HEK293 (cell line): ENCODE data around the gene TIMM13.

Experiments
- CTCF ChIA-PET: fragments of 350-600 bp; formaldehyde crosslinking; extraction: SDS; loops from one replicate; lab custom pipeline; 2021; ENCODE audit warnings: antibody characterized with exemption; lab: Yijun Ruan, JAX
- POLR2A ChIA-PET: fragments of 300-600 bp; formaldehyde crosslinking; extraction: SDS; loops from one replicate; lab custom pipeline; 2020; ENCODE audit warnings: antibody characterized with exemption, inconsistent platforms; lab: Yijun Ruan, JAX
- H3K27ac ChIP-seq: fragments of 200-500 bp; sonication (Bioruptor generic); 2 replicates; pipeline ENCODE4 v1.5.1; 2014; ENCODE audit warnings: low read depth, low read length, control low read depth, inconsistent platforms; ENCODE audit errors: extremely low read depth
- H3K36me3 ChIP-seq, 2 experiments: fragments of 200-500 bp in 1 of 2; sonication (Bioruptor generic) in 1 of 2; 1 replicate in 1 of 2; 2 replicates in 1 of 2; pipeline ENCODE4 v1.5.1; 2014 to 2017; ENCODE audit warnings: inconsistent platforms in 2 of 2, low read length in 2 of 2; ENCODE audit not compliant: control insufficient read depth in 2 of 2, insufficient read depth in 1 of 2
- H3K4me1 ChIP-seq: fragments of 200-500 bp; sonication (Bioruptor generic); 2 replicates; pipeline ENCODE4 v1.5.1; 2014; ENCODE audit warnings: mild to moderate bottlenecking, low read length, inconsistent platforms; ENCODE audit not compliant: control insufficient read depth, insufficient read depth
- H3K4me3 ChIP-seq: 2 replicates; pipeline ENCODE4 v1.5.1; 2011; ENCODE audit warnings: low read depth, mild to moderate bottlenecking, control low read depth, low read length, moderate library complexity
- H3K9me3 ChIP-seq: fragments of 200-500 bp; sonication (Bioruptor generic); 2 replicates; pipeline ENCODE4 v1.5.1; 2014; ENCODE audit warnings: low read depth, low read length, inconsistent platforms; ENCODE audit not compliant: control insufficient read depth, insufficient read depth
- BCL11B ChIP-seq: fragments of 450-650 bp; formaldehyde crosslinking; IDR thresholded peaks from 2 replicates; pipeline ENCODE4 v1.5.1; 2016; ENCODE audit warnings: low read depth, missing biosample characterization, missing genetic modification characterization
- KLF1 ChIP-seq: fragments of 450-650 bp; formaldehyde crosslinking; IDR thresholded peaks from 2 replicates; pipeline ENCODE4 v1.5.1; 2016; ENCODE audit warnings: missing biosample characterization, missing genetic modification characterization
- KLF10 ChIP-seq: fragments of 450-650 bp; IDR thresholded peaks from 2 replicates; pipeline ENCODE4 v1.5.1; 2018; ENCODE audit warnings: missing biosample characterization, mild to moderate bottlenecking, missing genetic modification characterization
- KLF9 ChIP-seq: fragments of 450-650 bp; formaldehyde crosslinking; IDR thresholded peaks from 2 replicates; pipeline ENCODE4 v1.5.1; 2016; ENCODE audit warnings: missing biosample characterization, missing genetic modification characterization, low read depth
- MEIS1 ChIP-seq: sonication (generic); formaldehyde crosslinking; IDR thresholded peaks from 2 replicates; pipeline ENCODE4 v1.8.1; 2022; ENCODE audit warnings: missing genetic modification reagents, mild to moderate bottlenecking, borderline replicate concordance
- OVOL3 ChIP-seq: fragments of 450-650 bp; formaldehyde crosslinking; IDR thresholded peaks from 2 replicates; pipeline ENCODE4 v1.5.1; 2016; ENCODE audit warnings: missing biosample characterization, missing genetic modification characterization
- PBX3 ChIP-seq: sonication (generic); formaldehyde crosslinking; IDR thresholded peaks from 2 replicates; pipeline ENCODE4 v1.8.1; 2022; ENCODE audit warnings: mild to moderate bottlenecking, moderate library complexity, missing genetic modification reagents
- REPIN1 ChIP-seq: fragments of 450-650 bp; formaldehyde crosslinking; IDR thresholded peaks from 2 replicates; pipeline ENCODE4 v1.5.1; 2017; ENCODE audit warnings: missing biosample characterization, missing genetic modification characterization, low read depth
- SP2 ChIP-seq: fragments of 450-650 bp; formaldehyde crosslinking; IDR thresholded peaks from 2 replicates; pipeline ENCODE4 v1.5.1; 2016; ENCODE audit warnings: missing biosample characterization, missing genetic modification characterization
- SP3 ChIP-seq: fragments of 450-650 bp; formaldehyde crosslinking; IDR thresholded peaks from 2 replicates; pipeline ENCODE4 v1.5.1; 2016; ENCODE audit warnings: missing biosample characterization, missing genetic modification characterization
- ZBTB26 ChIP-seq: fragments of 450-650 bp; formaldehyde crosslinking; optimal IDR thresholded peaks from 2 replicates; pipeline ENCODE3; 2016; ENCODE audit warnings: missing biosample characterization, mild to moderate bottlenecking, missing genetic modification characterization
- ZBTB6 ChIP-seq: fragments of 450-650 bp; formaldehyde crosslinking; IDR thresholded peaks from 2 replicates; pipeline ENCODE4 v1.5.1; 2017; ENCODE audit warnings: missing biosample characterization, missing genetic modification characterization
- ZBTB8A ChIP-seq: fragments of 450-650 bp; formaldehyde crosslinking; IDR thresholded peaks from 2 replicates; pipeline ENCODE4 v1.5.1; 2016; ENCODE audit warnings: missing biosample characterization, missing genetic modification characterization
- ZNF155 ChIP-seq: fragments of 450-650 bp; formaldehyde crosslinking; IDR thresholded peaks from 2 replicates; pipeline ENCODE4 v1.5.1; 2016; ENCODE audit warnings: missing biosample characterization, missing genetic modification characterization
- ZNF292 ChIP-seq: fragments of 450-650 bp; formaldehyde crosslinking; IDR thresholded peaks from 2 replicates; pipeline ENCODE4 v1.5.1; 2016; ENCODE audit warnings: low read depth, missing biosample characterization, missing genetic modification characterization, borderline replicate concordance
- ZNF341 ChIP-seq: fragments of 450-650 bp; formaldehyde crosslinking; IDR thresholded peaks from 2 replicates; pipeline ENCODE4; 2016; ENCODE audit warnings: low read depth, missing biosample characterization, missing genetic modification characterization
- ZNF514 ChIP-seq: fragments of 450-650 bp; formaldehyde crosslinking; IDR thresholded peaks from 2 replicates; pipeline ENCODE4 v1.5.1; 2016; ENCODE audit warnings: missing biosample characterization, missing genetic modification characterization
- ZNF571 ChIP-seq: fragments of 450-650 bp; formaldehyde crosslinking; IDR thresholded peaks from 2 replicates; pipeline ENCODE4 v1.5.0; 2017; ENCODE audit warnings: missing biosample characterization, missing genetic modification characterization
- ZNF600 ChIP-seq: fragments of 450-650 bp; formaldehyde crosslinking; IDR thresholded peaks from 2 replicates; pipeline ENCODE4 v1.5.1; 2016; ENCODE audit warnings: missing biosample characterization, missing genetic modification characterization
- ZNF777 ChIP-seq: fragments of 450-650 bp; formaldehyde crosslinking; IDR thresholded peaks from 2 replicates; pipeline ENCODE4 v1.5.1; 2017; ENCODE audit warnings: missing biosample characterization, missing genetic modification characterization, borderline replicate concordance
- ZSCAN23 ChIP-seq: fragments of 450-650 bp; formaldehyde crosslinking; IDR thresholded peaks from 2 replicates; pipeline ENCODE4 v1.5.1; 2016; ENCODE audit warnings: missing biosample characterization, missing genetic modification characterization
- TF ChIP-seq, protein P1 (sequence below): fragments of 450-650 bp; formaldehyde crosslinking; IDR thresholded peaks from 2 replicates; pipeline ENCODE4 v1.5.1; 2016; ENCODE audit warnings: missing biosample characterization, missing genetic modification characterization
- TF ChIP-seq, protein P2 (sequence below): fragments of 450-650 bp; formaldehyde crosslinking; IDR thresholded peaks from 2 replicates; pipeline ENCODE4 v1.5.1; 2016; ENCODE audit warnings: missing biosample characterization, missing genetic modification characterization

TIMM13 gene

DNA sequence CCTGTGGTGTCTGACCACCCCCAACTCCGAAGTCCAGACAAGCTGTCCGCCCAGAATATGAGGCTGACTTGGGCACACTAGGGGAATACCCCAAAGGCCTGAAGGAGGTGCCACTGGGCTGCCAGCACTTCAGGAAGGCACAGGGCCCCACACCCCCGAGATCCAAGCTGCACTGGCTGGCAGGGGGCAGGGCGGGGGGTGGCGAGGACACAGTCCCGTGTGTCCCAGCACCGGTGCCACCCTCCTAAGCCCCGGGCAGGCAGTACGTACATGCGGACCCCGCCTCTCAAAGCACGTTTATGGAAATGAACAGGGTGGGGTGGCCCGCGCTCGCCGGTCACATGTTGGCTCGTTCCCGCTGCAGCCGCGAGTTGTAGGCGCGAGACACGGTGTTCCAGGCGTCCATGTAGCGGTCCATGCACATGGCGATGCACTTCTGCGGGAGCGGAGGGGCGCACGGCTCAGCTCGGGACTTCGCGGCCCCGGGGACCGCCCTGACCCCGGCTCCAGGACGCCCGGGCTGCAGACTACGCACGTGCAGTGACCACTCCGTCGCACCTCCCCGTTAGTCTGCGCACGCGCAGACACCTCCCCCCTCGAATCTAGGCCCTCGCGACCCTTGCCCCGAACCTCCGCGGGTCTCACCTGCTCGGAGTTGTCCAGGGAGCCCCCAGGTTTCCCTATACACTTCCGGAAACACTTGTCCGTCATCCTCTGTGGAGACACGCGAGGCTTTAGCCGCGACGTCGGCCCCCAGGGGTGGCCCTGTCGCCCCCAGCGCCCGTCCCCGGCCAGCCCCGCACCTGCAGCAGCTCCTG is 566 bp downstream of the TIMM13 start:
- H3K36me3 ChIP-seq = peaks cover 3 to 55% of the 10 kb centered on the region in 2 experiments; a peak in 2 of 3 replicates
- ChIA-PET POLR2A (interaction anchor here (0.5 to 4.0 kb wide), 17 partner anchors 10 to 275 kb away, joined by 3 to 68 read pairs (median 4); partner anchors contain the start of genes AP3D1, GADD45B, LMNB2 and PLEKHJ1), CTCF (interaction anchor here (1.2 kb wide), 1 partner anchor 188 kb away, joined by 3 read pairs; no protein-coding TSS in a partner anchor)
- TF ChIP-seq, protein P1, sequence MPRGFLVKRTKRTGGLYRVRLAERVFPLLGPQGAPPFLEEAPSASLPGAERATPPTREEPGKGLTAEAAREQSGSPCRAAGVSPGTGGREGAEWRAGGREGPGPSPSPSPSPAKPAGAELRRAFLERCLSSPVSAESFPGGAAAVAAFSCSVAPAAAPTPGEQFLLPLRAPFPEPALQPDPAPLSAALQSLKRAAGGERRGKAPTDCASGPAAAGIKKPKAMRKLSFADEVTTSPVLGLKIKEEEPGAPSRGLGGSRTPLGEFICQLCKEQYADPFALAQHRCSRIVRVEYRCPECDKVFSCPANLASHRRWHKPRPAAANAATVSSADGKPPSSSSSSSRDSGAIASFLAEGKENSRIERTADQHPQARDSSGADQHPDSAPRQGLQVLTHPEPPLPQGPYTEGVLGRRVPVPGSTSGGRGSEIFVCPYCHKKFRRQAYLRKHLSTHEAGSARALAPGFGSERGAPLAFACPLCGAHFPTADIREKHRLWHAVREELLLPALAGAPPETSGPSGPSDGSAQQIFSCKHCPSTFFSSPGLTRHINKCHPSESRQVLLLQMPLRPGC = peak; percentile 6; the same call in 1 of the 2 replicates
- TF ChIP-seq ZBTB6 (tag by site-specific recombination) = peak; percentile 19; the same call in 1 of the 2 replicates
- peak; percentile 23; the same call in 1 of the 2 replicates for TF ChIP-seq KLF10 (tag by site-specific recombination)
- 0 out of 2 replicates have a peak, but pooled peaks have one; percentile 20 for TF ChIP-seq ZNF600 (tag by site-specific recombination)
- TF ChIP-seq KLF1 (tag by site-specific recombination) = peak; percentile 80
- peak; percentile 31; the same call in 1 of the 2 replicates for TF ChIP-seq SP2
- TF ChIP-seq MEIS1 (CRISPR knock-in tag) = no peak
- TF ChIP-seq ZSCAN23 (tag by site-specific recombination) = no peak
- no peak for TF ChIP-seq ZNF571 (tag by site-specific recombination)
- TF ChIP-seq ZNF155 (tag by site-specific recombination) = no peak
- TF ChIP-seq OVOL3 (tag by site-specific recombination) = 0 out of 2 replicates have a peak, but pooled peaks have one; percentile 25
- 0 out of 2 replicates have a peak, but pooled peaks have one; percentile 15 for TF ChIP-seq ZBTB8A (tag by site-specific recombination)
- no peak for TF ChIP-seq ZNF292 (tag by site-specific recombination)
- peak; percentile 72 for TF ChIP-seq ZBTB26 (tag by site-specific recombination)
- no peak for TF ChIP-seq ZNF514 (tag by site-specific recombination)
- TF ChIP-seq PBX3 (CRISPR knock-in tag) = 0 out of 2 replicates have a peak, but pooled peaks have one; percentile 16
- peak; percentile 40; the same call in 1 of the 2 replicates for TF ChIP-seq BCL11B
- TF ChIP-seq, protein P2, sequence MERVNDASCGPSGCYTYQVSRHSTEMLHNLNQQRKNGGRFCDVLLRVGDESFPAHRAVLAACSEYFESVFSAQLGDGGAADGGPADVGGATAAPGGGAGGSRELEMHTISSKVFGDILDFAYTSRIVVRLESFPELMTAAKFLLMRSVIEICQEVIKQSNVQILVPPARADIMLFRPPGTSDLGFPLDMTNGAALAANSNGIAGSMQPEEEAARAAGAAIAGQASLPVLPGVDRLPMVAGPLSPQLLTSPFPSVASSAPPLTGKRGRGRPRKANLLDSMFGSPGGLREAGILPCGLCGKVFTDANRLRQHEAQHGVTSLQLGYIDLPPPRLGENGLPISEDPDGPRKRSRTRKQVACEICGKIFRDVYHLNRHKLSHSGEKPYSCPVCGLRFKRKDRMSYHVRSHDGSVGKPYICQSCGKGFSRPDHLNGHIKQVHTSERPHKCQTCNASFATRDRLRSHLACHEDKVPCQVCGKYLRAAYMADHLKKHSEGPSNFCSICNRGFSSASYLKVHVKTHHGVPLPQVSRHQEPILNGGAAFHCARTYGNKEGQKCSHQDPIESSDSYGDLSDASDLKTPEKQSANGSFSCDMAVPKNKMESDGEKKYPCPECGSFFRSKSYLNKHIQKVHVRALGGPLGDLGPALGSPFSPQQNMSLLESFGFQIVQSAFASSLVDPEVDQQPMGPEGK (tag by site-specific recombination) = 0 out of 2 replicates have a peak, but pooled peaks have one; percentile 31
- TF ChIP-seq REPIN1 (tag by site-specific recombination) = no peak
- TF ChIP-seq SP3 (tag by site-specific recombination) = peak; percentile 15; the same call in 1 of the 2 replicates
- 0 out of 2 replicates have a peak, but pooled peaks have one; percentile 14 for TF ChIP-seq KLF9 (tag by site-specific recombination)
- TF ChIP-seq ZNF777 (tag by site-specific recombination) = 0 out of 2 replicates have a peak, but pooled peaks have one; percentile 68
- peak; percentile 39; the same call in 1 of the 2 replicates for TF ChIP-seq ZNF341 (tag by site-specific recombination)
- peak overlapping the region; percentile 91 for H3K4me3 ChIP-seq
- H3K4me1 ChIP-seq = 0 out of 2 replicates have a peak, but pooled peaks cover 6% of the 10 kb centered on the region
- peak overlapping the region; percentile 86 for H3K27ac ChIP-seq
- H3K9me3 ChIP-seq = no peaks in the 10 kb centered on the region
